DMS79 (cell line): Measurements from ENCODE around the gene UQCRHL.

Source experiments
- DNase-seq: peaks from one replicate; lab custom pipeline; 2025; lab: John Stamatoyannopoulos, UW

Gene UQCRHL

DNA sequence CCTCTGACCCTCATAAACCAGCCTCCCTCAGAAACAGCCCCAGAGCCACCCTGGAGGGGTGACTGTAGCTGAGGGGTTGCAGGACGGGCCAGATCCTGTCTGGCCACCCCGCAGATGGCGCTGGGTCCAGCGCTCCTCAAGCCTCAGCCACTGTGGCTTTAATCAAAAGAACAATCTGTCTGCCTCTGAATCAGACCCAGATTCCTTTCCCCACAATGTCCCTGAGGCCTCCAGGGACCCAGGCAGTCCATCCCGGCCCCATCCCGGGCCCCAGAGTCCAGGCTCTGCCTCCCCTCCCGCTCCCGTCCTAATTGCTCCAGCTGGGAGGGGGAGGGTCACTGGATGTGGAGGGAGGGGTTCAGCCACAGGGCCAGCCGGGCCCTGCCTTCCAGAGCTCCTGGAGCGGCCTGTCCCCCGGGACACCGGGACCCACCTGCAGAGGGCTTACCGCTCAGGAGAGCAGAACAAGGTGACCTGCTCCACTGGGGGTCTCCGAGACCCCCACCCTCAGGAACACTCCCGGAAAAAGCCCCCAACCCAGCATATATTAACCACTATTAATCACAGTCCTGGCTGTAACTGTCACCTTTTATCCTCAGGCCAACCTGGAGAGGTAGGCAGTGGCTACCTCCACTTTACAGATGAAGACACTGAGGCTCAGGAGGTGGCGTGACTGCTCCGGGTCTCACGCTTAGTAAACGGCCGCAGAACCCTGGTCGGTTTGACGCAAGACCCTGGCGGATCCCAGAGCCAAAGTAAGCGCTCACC lies 49.7 kb downstream of the UQCRHL start:
- no peak for DNase-seq
